ENCODE results near the gene PPFIBP2.

The PPFIBP2 gene

DNA sequence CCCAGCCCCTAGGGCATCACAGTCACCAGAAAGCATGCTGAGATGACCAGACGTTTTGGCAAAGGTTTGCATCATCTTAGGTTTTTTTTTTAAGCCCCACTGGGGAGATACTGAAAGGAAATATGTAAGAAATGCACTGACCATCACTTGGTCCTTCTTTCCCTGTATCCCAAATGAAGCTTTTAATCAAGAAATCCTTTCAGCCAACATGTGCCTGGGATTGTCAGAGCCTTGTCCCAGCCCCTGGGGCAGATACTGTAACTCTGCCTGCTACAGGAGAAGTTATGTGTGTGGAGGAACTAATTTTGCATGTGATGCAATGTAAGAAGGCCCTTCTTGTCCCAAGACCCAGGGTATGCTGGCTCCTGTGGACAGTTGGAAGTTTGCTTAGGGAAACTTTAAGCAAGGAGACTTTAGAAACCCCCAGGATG lies 65.6 kb downstream of the PPFIBP2 start:
- no peak for DNase-seq

DNA sequence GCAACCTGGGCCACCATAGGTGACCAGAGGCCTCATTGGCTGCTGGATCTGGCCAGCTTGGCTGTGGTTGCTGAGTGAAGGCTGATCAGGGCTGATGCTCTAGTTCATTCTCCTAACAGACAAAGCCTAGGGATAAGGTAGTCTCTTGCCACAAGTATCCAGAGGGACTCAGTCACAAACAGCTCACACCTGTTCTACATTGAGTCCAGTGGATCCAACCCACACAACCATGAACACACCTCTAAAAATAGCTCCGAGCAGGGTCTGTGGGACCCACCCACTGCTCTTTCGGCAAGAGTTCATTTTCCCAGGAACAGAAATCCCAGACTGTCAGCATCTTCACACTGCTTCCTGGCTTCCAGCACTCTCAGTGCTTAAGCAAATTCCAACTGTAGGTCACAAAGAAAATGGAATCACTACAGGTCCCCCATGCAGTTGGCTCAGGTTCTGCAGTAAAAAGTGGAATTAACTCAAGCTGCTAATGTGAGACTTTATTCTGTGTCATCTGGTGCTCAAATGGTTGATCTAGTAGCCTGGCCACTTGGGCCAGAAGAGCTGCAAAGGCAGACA lies 67.3 kb downstream of the PPFIBP2 start:
- DNase-seq = no peak

DNA sequence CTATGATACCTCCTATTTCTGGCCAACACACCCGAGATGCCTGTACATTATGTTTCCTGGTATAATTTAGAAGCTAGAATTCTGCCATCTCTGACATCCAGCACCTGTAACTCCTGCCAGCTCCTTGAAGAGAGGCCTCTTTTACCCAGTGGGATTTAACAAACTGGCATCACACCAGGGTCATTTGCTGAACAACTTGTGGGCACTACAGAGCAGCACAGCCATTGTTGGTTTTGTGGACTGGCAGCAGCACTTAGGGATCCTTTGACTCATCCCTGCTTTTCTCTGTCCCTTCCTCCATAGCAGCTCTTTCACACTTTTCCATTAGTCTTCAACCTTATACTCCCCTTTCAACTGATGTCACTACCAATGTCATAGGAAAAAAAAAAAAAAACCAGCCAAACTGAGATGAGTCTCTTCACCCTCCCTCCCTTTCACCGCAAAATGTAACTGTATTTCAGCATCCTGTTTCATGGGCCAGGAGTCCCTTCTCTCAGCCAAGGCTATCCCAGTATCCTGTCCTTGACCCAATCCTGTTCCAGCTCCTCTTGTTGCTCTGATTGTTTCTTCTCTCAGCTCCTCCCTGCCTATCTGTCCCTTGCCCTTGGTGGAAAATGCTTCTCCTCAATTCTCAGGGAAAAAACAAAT lies 68.7 kb downstream of the PPFIBP2 start:
- no peak for DNase-seq

GRCh38 chr11:7583248-7583647 lies 69.4 kb downstream of the PPFIBP2 start:
- no peak for DNase-seq

GRCh38 chr11:7584910-7585309 lies 71.1 kb downstream of the PPFIBP2 start:
- DNase-seq = no peak

DNA sequence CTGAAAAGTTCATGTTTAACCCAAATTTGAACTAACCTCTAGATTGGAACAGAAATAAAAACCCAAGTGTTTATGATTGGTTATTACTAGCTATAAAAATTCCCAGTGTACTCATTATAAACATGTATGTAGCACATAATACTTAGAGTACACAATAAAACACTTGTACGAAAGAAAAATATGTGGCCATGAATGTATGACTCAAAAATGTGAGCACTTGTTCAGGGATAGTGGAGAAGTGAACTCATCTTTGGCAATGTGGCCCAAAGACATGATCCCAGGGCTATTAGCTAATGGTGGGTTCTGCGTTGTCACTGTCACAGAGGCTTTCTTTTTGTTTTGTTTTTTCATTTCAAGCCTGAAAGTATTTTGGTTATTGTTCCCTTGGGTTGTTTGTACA lies 72.0 kb downstream of the PPFIBP2 start:
- no peak for DNase-seq

- DNase-seq = no peak
Observed at GRCh38 chr11:7586376-7586775, 72.6 kb downstream of the PPFIBP2 start.

- no peak for DNase-seq
Observed at GRCh38 chr11:7587712-7588111, 73.9 kb downstream of the PPFIBP2 start.

GRCh38 chr11:7589861-7590260 lies 76.1 kb downstream of the PPFIBP2 start:
- no peak for DNase-seq

- no peak for DNase-seq
Observed at GRCh38 chr11:7590529-7590928, 76.7 kb downstream of the PPFIBP2 start.

GRCh38 chr11:7591107-7591894 lies 77.5 kb downstream of the PPFIBP2 start:
- DNase-seq = no peak

DNA sequence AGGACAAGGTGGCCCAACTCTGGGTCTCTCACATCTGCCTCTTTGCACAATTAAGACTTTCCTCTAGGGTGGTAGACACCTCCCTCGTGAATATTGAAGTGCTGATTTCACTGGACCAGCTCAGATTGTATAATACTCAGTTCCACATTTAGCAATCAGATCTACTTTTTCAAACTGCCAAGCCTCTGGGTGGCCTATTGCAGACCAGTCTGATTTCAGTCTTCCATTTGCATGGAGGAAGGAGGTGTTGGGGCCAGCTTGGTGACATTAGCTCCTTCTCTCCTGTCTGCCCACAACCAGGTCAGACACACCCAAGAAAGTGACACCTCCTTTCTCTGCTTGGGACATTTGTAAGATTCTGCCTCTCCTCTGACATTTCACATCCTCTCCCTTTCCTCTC lies 78.2 kb downstream of the PPFIBP2 start:
- DNase-seq = no peak

GRCh38 chr11:7592711-7593110 lies 78.9 kb downstream of the PPFIBP2 start:
- DNase-seq = no peak

- DNase-seq = no peak
Observed at GRCh38 chr11:7593481-7593880, 79.7 kb downstream of the PPFIBP2 start.

DNA sequence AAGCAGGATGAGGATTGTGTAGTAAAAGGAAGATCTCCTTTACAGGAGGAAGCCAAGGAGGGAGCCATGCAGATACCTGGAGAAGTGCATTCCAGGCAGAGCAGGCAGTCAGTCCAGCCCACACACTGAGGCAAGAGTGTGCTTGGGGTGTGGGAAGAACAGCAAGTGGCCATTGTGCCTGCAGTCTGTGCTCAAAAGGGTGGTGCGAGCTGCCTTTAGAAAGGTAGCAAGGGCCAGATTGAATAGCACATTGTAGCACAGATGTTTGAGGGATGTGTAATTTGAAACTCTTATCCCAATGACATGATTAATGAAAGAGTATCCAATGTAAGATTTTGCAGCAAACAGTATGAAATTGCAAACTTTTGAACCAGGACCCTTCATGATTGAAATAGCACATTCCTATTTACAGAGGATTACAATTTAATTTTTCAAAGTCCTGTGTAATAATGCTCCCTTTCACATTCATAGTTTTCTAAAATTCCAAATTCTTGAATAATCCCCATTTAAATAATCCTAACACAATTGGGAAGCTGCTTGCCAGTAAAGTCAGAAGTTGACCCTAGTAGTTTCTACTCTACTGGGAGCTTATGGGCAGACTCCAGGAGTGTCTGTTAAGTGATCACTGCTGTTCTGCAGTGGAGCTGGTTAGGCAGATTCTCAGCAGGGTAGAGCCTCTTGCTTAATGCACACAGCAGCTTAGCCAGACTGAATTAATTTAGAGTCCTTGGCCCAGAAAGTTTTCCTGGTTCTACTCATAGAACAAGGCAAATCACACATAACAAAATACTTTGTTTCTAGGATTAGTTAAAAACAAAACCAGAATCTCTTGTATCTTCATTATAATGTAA lies 81.4 kb downstream of the PPFIBP2 start:
- DNase-seq = no peak

DNA sequence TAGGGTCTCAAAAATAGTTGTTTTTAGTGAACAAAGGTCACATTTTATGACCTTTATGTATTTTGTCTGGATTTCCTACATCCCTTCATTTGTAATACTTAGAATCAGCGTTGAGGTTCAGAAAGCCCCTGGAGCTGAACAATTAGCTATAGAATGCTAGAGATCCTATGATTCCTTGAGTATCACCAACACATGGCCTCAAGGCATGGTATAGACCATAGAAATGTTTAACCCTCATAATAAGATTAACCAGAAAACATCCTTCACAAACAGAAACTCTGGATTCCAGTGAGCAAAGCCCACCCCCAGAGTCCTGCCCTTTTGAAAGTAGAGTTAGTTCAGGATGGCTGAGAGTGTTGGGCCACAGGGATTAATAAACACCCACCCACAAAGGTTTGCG lies 82.2 kb downstream of the PPFIBP2 start:
- no peak for DNase-seq

DNA sequence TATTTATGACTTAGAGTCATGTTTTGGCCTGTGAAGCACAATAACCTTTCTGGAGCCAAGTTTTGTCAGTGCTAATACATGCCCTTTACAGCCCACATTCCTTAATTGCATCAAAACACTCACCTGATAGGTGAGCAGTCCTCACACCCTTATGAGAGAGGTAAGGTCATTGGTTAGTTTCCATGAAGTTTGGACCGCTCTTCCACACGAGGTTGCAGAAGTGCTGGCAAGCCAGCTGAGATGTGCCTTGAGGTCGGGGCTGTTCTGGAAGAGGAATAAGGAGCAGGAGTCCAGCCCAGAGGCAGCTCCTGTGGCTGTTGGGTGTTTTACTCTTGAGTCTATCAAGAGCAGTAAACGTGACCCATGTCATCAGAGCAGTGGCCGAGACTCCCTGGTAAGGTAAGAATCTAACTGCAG lies 83.2 kb downstream of the PPFIBP2 start:
- DNase-seq = no peak

GRCh38 chr11:7597620-7598019 lies 83.8 kb downstream of the PPFIBP2 start:
- no peak for DNase-seq

DNA sequence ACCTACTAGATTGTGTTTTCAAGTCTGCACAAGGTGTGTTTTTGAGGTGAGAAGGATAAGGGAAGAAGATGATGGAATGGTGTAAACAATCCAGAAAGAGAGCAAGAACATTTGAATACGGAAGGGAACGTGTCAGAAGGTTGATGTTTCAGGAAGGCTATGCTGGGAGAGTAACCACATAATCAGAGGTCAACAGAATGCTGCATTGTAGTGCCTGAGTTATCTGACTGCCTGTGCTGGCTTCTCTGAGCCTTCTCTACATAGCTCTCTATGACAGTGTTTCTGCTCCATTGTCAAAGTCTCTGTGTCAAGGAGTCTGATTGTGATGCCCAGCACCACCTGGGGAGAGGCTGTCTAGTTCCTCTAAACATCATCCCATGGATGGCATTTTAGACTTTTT lies 85.4 kb downstream of the PPFIBP2 start:
- DNase-seq = no peak

DNA sequence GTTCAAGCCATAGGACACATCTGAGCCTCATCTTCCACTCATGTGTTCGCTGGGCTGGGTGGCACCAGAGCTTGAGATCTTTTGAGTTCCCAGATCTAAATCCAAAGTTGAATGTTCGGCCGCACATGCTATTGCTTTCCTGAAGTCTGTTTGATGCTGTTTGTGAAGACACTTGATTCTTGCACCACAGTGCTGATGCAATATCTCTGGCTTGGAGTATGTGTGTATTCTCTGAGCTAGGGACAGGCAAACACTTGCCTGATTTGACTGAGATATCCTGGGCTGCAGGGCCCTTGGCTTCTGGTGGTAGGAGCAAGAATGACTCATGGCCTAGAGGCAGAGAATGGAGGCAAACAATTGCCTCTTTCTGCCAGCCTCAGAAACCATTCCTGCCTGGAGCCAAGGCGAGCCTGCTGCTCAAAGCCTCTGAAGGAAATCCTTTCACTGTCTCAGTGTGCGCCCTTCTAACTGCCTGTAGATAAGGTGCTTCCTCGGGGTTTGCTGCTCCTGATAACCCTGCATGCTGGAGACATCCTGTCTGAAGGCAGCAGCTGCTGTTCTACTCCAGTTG lies 86.5 kb downstream of the PPFIBP2 start:
- DNase-seq = peak; percentile 84

GRCh38 chr11:7603031-7603781 lies 89.4 kb downstream of the PPFIBP2 start:
- DNase-seq = no peak

GRCh38 chr11:7604331-7604955 lies 90.6 kb downstream of the PPFIBP2 start:
- peak; percentile 5 for DNase-seq
